Measurements from ENCODE around the gene RIMKLB.
"Not testable (repeated sequence)": the region's sequence is repeated elsewhere in the genome, so short reads cannot be mapped to it uniquely, and the experiment has no call there.

The RIMKLB gene

GRCh38 chr12:8820676-8821407, 123.1 kb downstream of the RIMKLB start:
- not testable (repeated sequence) for ATAC-seq

- ATAC-seq, result no peak
These were observed 123.8 kb downstream of the RIMKLB start for GRCh38 chr12:8821591-8821990.

DNA sequence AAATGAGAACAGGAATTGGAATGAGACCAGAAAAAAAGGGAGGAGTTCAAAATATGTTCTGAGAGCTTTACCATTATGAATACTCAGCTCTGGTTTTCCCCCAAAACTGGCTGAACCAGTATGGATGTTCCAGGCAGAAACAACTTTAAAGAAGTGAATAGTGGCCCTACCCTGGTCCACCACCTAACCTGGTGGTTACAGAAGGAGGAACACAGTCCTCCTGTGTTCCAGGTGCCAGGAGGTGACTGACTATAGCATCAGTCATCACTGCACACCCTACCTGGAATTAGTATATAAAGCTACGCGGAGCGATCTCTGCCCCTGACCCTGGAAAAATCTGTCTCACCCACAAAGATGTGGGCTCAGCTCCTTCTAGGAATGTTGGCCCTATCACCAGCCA, 124.5 kb downstream of the RIMKLB start, which contains the start of gene A2ML1:
A2ML1 (plus strand) TSS at position 324 of the 400 bp plus-strand sequence; CDS start at position 355, 31 bp downstream.
- ATAC-seq, result no peak

DNA sequence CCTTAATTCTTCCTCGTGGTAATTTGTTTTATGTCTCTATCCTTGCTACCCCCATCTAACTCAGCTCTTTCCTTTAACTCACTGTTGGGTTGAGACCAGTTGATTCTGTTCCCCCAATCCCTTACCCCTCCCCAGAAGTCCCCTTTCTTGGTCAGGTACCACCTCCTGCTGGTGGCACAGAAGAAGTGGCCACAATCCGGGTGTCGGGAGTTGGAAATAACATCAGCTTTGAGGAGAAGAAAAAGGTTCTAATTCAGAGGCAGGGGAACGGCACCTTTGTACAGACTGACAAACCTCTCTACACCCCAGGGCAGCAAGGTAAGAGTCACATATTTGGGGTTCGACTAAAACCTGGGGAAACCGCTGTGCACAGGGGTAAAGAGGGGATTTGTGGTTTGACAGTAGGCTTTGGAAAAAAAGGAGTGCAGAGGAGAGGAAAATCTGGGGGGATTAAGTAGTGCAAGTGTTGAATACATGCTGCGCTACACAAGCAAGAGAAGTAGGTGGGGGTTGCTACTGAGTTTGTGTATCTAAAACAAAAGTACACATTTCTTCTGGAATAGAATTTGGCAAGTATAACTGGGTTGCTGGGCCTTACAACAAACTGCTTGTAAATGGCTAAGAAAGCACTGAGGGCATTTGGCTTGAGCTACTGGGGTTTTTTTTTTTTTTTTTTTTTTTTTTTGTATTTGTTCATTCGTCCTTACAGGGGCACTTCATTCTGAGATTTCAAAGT, 125.9 kb downstream of the RIMKLB start:
- ATAC-seq, result no peak

DNA sequence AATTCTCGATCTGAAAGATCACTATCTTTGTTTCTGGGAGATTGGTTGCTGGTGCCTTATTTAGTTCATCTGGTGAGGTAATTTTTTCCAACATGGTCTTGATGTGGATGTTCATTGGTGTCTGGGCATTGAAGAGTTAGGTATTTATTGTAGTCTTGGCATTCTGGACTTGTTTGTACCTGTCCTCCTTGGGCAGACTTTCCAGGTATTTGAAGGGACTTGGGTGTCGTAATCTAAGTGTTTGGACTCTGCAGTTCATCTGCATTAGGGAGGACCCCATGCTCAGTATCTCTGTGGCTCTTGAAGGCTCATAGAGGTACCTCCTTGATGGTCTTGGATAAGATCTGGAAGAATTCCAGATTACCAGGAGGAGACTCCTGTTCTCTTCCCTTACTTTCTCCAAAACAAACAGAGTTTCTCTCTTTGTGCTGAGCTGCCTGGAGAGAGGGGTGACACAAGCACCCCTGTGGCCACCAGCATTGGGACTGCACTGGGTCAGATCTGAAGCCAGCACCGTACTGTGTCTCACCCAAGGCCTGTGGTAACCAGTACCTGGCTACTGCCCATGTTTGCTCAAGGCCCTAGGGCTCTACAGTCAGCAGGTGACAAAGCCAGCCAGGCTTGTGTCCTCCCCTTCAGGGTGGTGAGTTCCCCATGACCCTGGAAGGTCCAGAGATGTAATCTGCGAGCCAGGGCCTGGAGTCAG, 129.9 kb downstream of the RIMKLB start:
- ATAC-seq, result no peak

GRCh38 chr12:8828257-8829124, 130.7 kb downstream of the RIMKLB start:
- ATAC-seq, result no peak

DNA sequence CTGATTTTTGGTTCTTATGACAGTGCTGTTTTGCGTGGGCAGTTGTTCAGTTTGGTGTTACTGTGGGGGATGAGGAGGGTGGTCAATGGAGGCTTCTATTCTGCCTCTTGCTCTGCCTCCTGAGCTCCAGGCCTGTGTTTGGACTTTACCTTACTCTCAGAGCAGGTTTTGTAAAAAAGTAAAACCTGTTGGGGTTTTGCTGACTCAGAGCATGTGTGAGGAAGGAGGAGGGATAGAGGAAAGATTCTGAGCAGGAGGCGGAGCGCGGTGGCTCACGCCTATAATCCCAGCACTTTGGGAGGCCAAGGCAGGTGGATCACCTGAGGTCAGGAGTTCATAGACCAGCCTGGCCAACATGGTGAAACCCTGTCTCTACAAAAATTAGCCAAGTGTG, 131.3 kb downstream of the RIMKLB start:
- ATAC-seq, result no peak

DNA sequence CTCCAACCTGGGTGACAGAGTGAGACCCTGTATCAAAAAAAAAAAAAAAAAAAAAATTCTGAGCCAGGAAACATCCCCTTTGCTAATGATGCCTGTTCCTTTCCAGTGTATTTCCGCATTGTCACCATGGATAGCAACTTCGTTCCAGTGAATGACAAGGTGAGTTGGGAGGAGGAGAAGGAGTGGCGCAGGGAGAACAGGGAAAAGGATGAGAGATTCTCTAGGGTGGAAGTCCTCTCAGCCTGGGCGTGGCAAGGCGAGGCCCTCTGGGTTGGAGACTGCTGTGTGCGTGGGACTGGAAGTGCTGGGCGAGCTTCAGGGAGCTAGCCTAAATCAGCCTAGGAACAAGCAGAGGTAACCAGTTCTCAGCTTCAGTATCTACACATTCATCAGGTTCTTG, 131.8 kb downstream of the RIMKLB start:
- ATAC-seq, result no peak

DNA sequence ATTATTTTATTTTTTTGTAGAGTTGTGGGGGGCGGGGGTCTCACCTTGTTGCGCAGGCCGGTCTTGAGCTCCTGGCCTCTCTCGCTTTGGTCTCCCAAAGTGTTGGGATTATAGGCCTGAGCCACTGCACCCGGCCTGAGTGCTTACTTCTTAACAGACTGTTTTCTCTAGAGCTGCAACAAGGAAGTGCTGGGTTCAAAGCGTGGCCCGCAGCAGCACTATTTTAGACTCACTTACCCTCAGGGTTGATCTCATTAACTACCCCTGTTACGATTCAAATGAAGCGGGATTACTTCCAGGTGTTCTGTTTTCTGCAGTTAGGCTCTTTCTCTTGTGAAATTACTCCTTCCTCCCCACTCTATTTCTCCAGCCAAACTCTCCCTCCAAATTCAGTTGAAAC, 133.3 kb downstream of the RIMKLB start:
- ATAC-seq, result no peak

DNA sequence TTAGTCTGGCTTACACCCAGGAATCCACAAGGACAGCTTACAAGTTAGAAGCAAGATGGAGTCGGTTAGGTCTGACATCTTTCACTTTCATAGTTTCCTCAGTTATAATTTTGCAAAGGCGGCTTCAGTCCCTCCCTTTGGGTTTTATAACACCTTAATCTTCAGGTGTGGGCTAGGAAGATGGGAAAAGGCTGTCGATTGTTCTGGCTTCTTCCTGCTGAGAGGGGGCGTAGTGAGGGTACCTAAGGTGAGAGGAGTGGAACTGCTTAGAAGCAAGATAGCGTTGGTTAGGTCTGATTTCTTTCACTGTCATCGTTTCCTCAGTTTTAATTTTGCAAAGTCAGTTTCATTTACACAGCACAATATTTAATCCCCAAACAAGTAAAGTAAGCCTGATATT, 134.7 kb downstream of the RIMKLB start:
- no peak for ATAC-seq

Data from activated CD4-positive, CD25-positive, alpha-beta regulatory T cell treated with anti-CD3 and anti-CD28 coated beads, Interleukin-2, amount 50 U/mL, for 24 hours (primary cell).